GM12872 (cell line): ENCODE measurements around the gene ALDH1A2.

Experiments
- CTCF ChIP-seq: IDR thresholded peaks from 3 replicates; pipeline ENCODE4 v1.5.1; 2011; ENCODE audit warnings: low read depth, mild to moderate bottlenecking, low read length, moderate library complexity; ENCODE audit not compliant: insufficient read depth

Gene ALDH1A2

GRCh38 chr15:58065445-58066041, at the start of gene ALDH1A2:
Gene ALDH1A2, minus strand, starts transcription at chr15:58065711. Its CDS starts 61 bp downstream, at chr15:58065650.
- no peak for TF ChIP-seq CTCF

GRCh38 chr15:58114812-58115211, 49.3 kb upstream of the ALDH1A2 start:
- no peak for TF ChIP-seq CTCF

DNA sequence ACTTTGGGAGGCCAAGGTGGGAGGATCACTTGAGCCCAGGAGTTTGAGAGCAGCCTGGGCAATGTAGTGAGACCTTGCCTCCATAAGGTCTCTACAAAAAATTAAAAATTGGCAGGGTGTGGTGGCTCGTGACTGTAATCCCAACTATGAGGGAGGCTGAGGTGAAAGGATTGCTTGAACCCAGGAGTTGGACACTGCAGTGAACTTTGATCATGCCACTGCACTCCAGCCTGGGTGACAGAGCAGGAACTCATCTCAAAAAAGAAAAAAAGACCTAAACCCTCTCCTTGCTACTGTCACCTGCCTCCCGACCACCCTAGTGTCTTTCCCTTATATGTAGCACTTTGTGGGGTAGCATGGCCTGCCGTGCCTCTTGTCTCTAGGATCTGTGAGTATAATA, 48.9 kb upstream of the ALDH1A2 start:
- no peak for TF ChIP-seq CTCF

DNA sequence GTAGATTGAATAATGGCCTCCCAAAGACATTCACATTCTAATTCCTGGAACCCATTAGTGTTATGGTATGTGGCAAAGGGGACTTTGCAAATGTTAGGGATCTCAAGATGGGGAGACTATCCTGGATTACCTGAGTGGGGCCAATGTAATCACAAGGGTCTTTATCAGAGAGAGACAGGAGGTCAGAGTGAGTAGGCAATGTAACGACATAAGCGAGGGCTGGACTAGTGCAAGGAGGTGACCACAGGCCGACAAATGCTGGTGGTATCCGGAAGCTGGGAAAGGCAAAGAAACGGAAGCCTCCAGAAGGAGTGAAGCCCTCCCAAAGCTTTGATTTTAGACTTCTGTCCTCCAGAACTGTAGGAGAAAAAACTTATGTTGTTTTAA, 46.2 kb upstream of the ALDH1A2 start:
- TF ChIP-seq CTCF = no peak

GRCh38 chr15:58110999-58111717, 45.6 kb upstream of the ALDH1A2 start:
- no peak for TF ChIP-seq CTCF

- TF ChIP-seq CTCF = no peak
Observed at GRCh38 chr15:58109419-58109818, 43.9 kb upstream of the ALDH1A2 start.

DNA sequence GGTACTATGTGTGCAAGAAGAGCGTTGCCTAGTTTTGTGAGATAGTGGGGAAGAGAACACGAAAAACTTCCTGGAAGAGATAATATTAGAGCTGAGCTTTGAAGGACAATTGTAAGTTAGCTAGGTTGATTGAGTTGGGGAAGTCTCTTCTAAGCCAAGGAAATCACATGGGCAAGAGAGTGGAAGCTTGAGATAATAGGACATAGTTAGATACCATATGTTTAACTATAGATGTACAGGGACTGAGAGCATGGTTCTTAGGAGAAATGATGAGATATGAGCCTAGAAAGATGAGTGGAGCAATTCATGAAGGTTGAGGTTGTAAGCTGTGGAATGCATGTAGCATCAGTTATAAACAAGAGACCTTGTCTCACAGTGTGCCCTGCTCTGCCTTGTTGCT, 42.6 kb upstream of the ALDH1A2 start:
- no peak for TF ChIP-seq CTCF
